Mesothelial cell of epicardium (in vitro differentiated cells): Measurements from ENCODE around the gene FAM98B. TPM values are rescaled to one million over a fixed set of nuclear protein-coding genes. Genes with fewer than 3 reads are reported as not detected.
"Not testable (repeated sequence)": the region's sequence is repeated elsewhere in the genome, so short reads cannot be mapped to it uniquely, and the experiment has no call there.

Experiments
- DNase-seq, 2 experiments: peaks; one replicate each; pipeline ENCODE4 v3.0.0; 2021; ENCODE audit warnings: low spot score in 2 of 2; ENCODE audit not compliant: unreplicated experiment in 2 of 2
- H3K27ac Mint-ChIP-seq: 2 replicates; pipeline ENCODE4 v1.8.0; 2021; ENCODE audit warnings: mixed read lengths
- H3K27me3 Mint-ChIP-seq: 2 replicates; pipeline ENCODE4 v1.8.0; 2021; ENCODE audit warnings: low read depth, mixed read lengths
- H3K36me3 Mint-ChIP-seq: 2 replicates; pipeline ENCODE4 v1.8.0; 2021; ENCODE audit warnings: mixed read lengths
- H3K4me1 Mint-ChIP-seq: 2 replicates; pipeline ENCODE4 v1.8.0; 2021; ENCODE audit warnings: mixed read lengths
- H3K4me3 Mint-ChIP-seq: 2 replicates; pipeline ENCODE4 v1.8.0; 2021; ENCODE audit warnings: mild to moderate bottlenecking, moderate library complexity, mixed read lengths
- H3K9me3 Mint-ChIP-seq: 2 replicates; pipeline ENCODE4 v1.8.0; 2021; ENCODE audit warnings: mixed read lengths
- CTCF ChIP-seq: fragments of 200-600 bp; sonication (generic); IDR thresholded peaks from one replicate; pipeline ENCODE4 v1.5.0; 2021; ENCODE audit warnings: antibody characterized with exemption; ENCODE audit not compliant: unreplicated experiment
- total RNA-seq: library from RNA; stranded (reverse); gene quantifications from 3 replicates; pipeline ENCODE4 v1.2.1, GENCODE V29; 2021

The FAM98B gene
- total RNA-seq, 1 donor from 2014 or later = 31.6 TPM

- H3K4me3 Mint-ChIP-seq = no peak overlapping the region
These were observed 16.9 kb upstream of the FAM98B start for GRCh38 chr15:38436993-38437392.

GRCh38 chr15:38437603-38438002 lies 16.3 kb upstream of the FAM98B start:
- not testable (repeated sequence) for H3K4me3 Mint-ChIP-seq, H3K4me1 Mint-ChIP-seq, H3K27ac Mint-ChIP-seq, DNase-seq, H3K27me3 Mint-ChIP-seq, H3K36me3 Mint-ChIP-seq
- peaks cover 50% of the 10 kb centered on the region for H3K9me3 Mint-ChIP-seq

More at GRCh38 chr15:38436993-38437392, 16.9 kb upstream of the FAM98B start:
- Mint-ChIP-seq H3K4me1 (peaks cover 2% of the 10 kb centered on the region), H3K9me3 (peaks cover 50% of the 10 kb centered on the region), H3K27me3 (no peaks in the 10 kb centered on the region), H3K27ac (no peak overlapping the region), H3K36me3 (peaks cover 9% of the 10 kb centered on the region)
- no peak for DNase-seq
- no peak for TF ChIP-seq CTCF

- DNase-seq = no peak
- Mint-ChIP-seq H3K4me1 (peaks cover 2% of the 10 kb centered on the region), H3K4me3 (no peak overlapping the region), H3K27me3 (no peaks in the 10 kb centered on the region), H3K27ac (no peak overlapping the region), H3K9me3 (peaks cover 50% of the 10 kb centered on the region), H3K36me3 (peaks cover 9% of the 10 kb centered on the region)
- TF ChIP-seq CTCF = no peak
These were observed 15.6 kb upstream of the FAM98B start for GRCh38 chr15:38438031-38438986.

- DNase-seq = no peak
- H3K36me3 Mint-ChIP-seq = peaks cover 9% of the 10 kb centered on the region
- peaks cover 41% of the 10 kb centered on the region for H3K9me3 Mint-ChIP-seq
- no peak overlapping the region for H3K27ac Mint-ChIP-seq
- H3K4me3 Mint-ChIP-seq = no peak overlapping the region
- TF ChIP-seq CTCF = peak; percentile 68
- H3K27me3 Mint-ChIP-seq = no peaks in the 10 kb centered on the region
- peaks cover 2% of the 10 kb centered on the region for H3K4me1 Mint-ChIP-seq
These were observed 13.4 kb upstream of the FAM98B start for GRCh38 chr15:38440353-38441129.

- Mint-ChIP-seq H3K4me1 (peaks cover 2% of the 10 kb centered on the region), H3K9me3 (peaks cover 37% of the 10 kb centered on the region), H3K27ac (no peak overlapping the region), H3K27me3 (no peaks in the 10 kb centered on the region), H3K36me3 (peaks cover 9% of the 10 kb centered on the region), H3K4me3 (no peak overlapping the region)
- DNase-seq = no peak
- no peak for TF ChIP-seq CTCF
These were observed 12.8 kb upstream of the FAM98B start for GRCh38 chr15:38441130-38441519.

GRCh38 chr15:38454696-38455090 lies 766 bp downstream of the FAM98B start:
- Mint-ChIP-seq H3K27ac (peak overlapping the region; percentile 99), H3K36me3 (peaks cover 3% of the 10 kb centered on the region), H3K4me1 (peaks cover 11% of the 10 kb centered on the region), H3K9me3 (no peaks in the 10 kb centered on the region), H3K4me3 (peak overlapping the region; percentile 97), H3K27me3 (peaks cover 13% of the 10 kb centered on the region)
- no peak for DNase-seq
- no peak for TF ChIP-seq CTCF
